GM23248 (cell line): ENCODE data around the gene ARHGEF10L. TPM values are rescaled to one million over a fixed set of nuclear protein-coding genes. Genes with fewer than 3 reads are reported as not detected.

Experiments used
- DNase-seq: peaks from one replicate; pipeline ENCODE4 v3.0.0-alpha.2; 2015
- H2AFZ ChIP-seq: fragments of 200-600 bp; sonication (generic); 2 replicates; pipeline ENCODE4 v1.6.1; 2016; ENCODE audit warnings: antibody characterized with exemption
- H3F3A ChIP-seq: fragments of 200-600 bp; sonication (generic); 2 replicates; pipeline ENCODE4 v1.6.1; 2016; ENCODE audit warnings: mild to moderate bottlenecking, antibody characterized with exemption, mixed run types; ENCODE audit not compliant: insufficient read depth
- H3K27ac ChIP-seq: fragments of 200-600 bp; sonication (generic); 2 replicates; pipeline ENCODE4 v1.5.1; 2016; ENCODE audit warnings: mild to moderate bottlenecking
- H3K27me3 ChIP-seq: fragments of 200-600 bp; sonication (generic); replicated peaks from 2 replicates; pipeline ENCODE4 v1.6.1; 2016; ENCODE audit warnings: mild to moderate bottlenecking; ENCODE audit not compliant: insufficient read depth
- H3K36me3 ChIP-seq: fragments of 200-600 bp; sonication (generic); 2 replicates; pipeline ENCODE4 v1.6.1; 2016; ENCODE audit warnings: low read depth, mild to moderate bottlenecking
- H3K4me1 ChIP-seq: fragments of 200-600 bp; sonication (generic); 2 replicates; pipeline ENCODE4 v1.6.1; 2016; ENCODE audit warnings: mild to moderate bottlenecking; ENCODE audit not compliant: insufficient read depth
- H3K4me2 ChIP-seq: fragments of 200-600 bp; sonication (generic); one replicate; pipeline ENCODE4 v1.6.1; 2016; ENCODE audit warnings: mild to moderate bottlenecking; ENCODE audit not compliant: unreplicated experiment
- H3K4me3 ChIP-seq: fragments of 200-600 bp; sonication (generic); 2 replicates; pipeline ENCODE4 v1.5.1; 2016; ENCODE audit warnings: mild to moderate bottlenecking
- H3K79me2 ChIP-seq: fragments of 200-600 bp; sonication (generic); 2 replicates; pipeline ENCODE4 v1.6.1; 2016; ENCODE audit warnings: mild to moderate bottlenecking; ENCODE audit not compliant: insufficient read depth
- H3K9ac ChIP-seq: fragments of 200-600 bp; sonication (generic); 2 replicates; pipeline ENCODE4 v1.6.1; 2016; ENCODE audit warnings: mild to moderate bottlenecking
- H3K9me2 ChIP-seq: fragments of 200-600 bp; sonication (generic); 2 replicates; pipeline ENCODE4 v1.6.1; 2016; ENCODE audit warnings: mixed run types, mild to moderate bottlenecking, moderate library complexity; ENCODE audit not compliant: insufficient read depth
- H3K9me3 ChIP-seq: fragments of 200-600 bp; sonication (generic); one replicate; pipeline ENCODE4 v1.6.1; 2017; ENCODE audit warnings: low read depth
- H4K20me1 ChIP-seq: fragments of 200-600 bp; sonication (generic); 2 replicates; pipeline ENCODE4 v1.6.0; 2016; ENCODE audit not compliant: insufficient read depth
- EZH2 ChIP-seq: fragments of 200-600 bp; sonication (generic); IDR thresholded peaks from 2 replicates; pipeline ENCODE4 v1.6.1; 2018; ENCODE audit warnings: antibody characterized with exemption, mild to moderate bottlenecking; ENCODE audit not compliant: insufficient read depth, poor library complexity, severe bottlenecking
- EZH2phosphoT487 ChIP-seq: fragments of 200-600 bp; sonication (generic); IDR thresholded peaks from 2 replicates; pipeline ENCODE4 v1.6.1; 2018; ENCODE audit warnings: antibody characterized with exemption, moderate library complexity, mild to moderate bottlenecking, low read depth; ENCODE audit not compliant: insufficient read depth
- WGBS, 2 experiments: methylation state at CpG; one replicate each; pipeline ENCODE4 v1.1.6; 2015 to 2017; ENCODE audit warnings: low lambda C conversion rate in 2 of 2, low coverage in 1 of 2; ENCODE audit errors: missing lambda C conversion rate in 2 of 2; 5-methylcytosine and 5-hydroxymethylcytosine counted together
- in situ Hi-C: fragments of 300-500 bp; cut with MboI; formaldehyde crosslinking; loops from 2 replicates; pipeline ENCODE4 v1.15.0; 2020
- polyA plus RNA-seq: library from polyadenylated mRNA; unstranded; fragments of >200 nt; fragmentation: Nextera tagmentation; extraction: Ambion mirVana; gene quantifications from 2 replicates; pipeline ENCODE4 v1.2.1, GENCODE V29; 2016
- total RNA-seq: library from RNA; depleted of rRNA; stranded (reverse); fragments of >200 nt; shearing (Covaris generic); gene quantifications from 2 replicates; pipeline ENCODE4 v1.2.3, GENCODE V29; 2014

The ARHGEF10L gene
- total and polyA plus RNA-seq, 2 experiments from 2014 or later = 6.0 to 19.3 TPM

- WGBS, 2 experiments = 71 to 73% methylated on average over 13 of the region's 13 CpGs
- Histone ChIP-seq H3K4me1 (no peaks in the 10 kb centered on the region), H3K9me2 (no peaks in the 10 kb centered on the region), H3K4me3 (no peak overlapping the region), H3K4me2 (no peak overlapping the region), H3K79me2 (no peaks in the 10 kb centered on the region), H3K36me3 (no peaks in the 10 kb centered on the region), H2AFZ (no peak overlapping the region), H3K9me3 (no peaks in the 10 kb centered on the region), H3K27ac (no peak overlapping the region), H4K20me1 (no peaks in the 10 kb centered on the region), H3K9ac (no peak overlapping the region), H3K27me3 (no peaks in the 10 kb centered on the region), H3F3A (peaks cover 7% of the 10 kb centered on the region)
- DNase-seq = peak; percentile 33
- TF ChIP-seq EZH2phosphoT487 = no peak
- no peak for TF ChIP-seq EZH2
- in situ Hi-C loops = loop anchor here (25.0 kb wide), 1 partner anchor 914 kb away; no protein-coding TSS in a partner anchor
These were observed 134.0 kb downstream of the ARHGEF10L start for GRCh38 chr1:17673329-17674072.

- Histone ChIP-seq H3K27me3 (no peaks in the 10 kb centered on the region), H3K4me3 (no peak overlapping the region), H4K20me1 (no peaks in the 10 kb centered on the region), H3F3A (peaks cover 7% of the 10 kb centered on the region), H3K9me3 (no peaks in the 10 kb centered on the region), H3K36me3 (no peaks in the 10 kb centered on the region), H3K9me2 (no peaks in the 10 kb centered on the region), H3K79me2 (no peaks in the 10 kb centered on the region), H3K27ac (no peak overlapping the region), H3K4me2 (no peak overlapping the region), H2AFZ (no peak overlapping the region), H3K9ac (no peak overlapping the region), H3K4me1 (no peaks in the 10 kb centered on the region)
- peak; percentile 42 for DNase-seq
- TF ChIP-seq EZH2phosphoT487 (no peak), EZH2 (no peak)
- in situ Hi-C loops = loop anchor here (25.0 kb wide), 1 partner anchor 912 kb away; no protein-coding TSS in a partner anchor
- WGBS, 2 experiments = 79 to 80% methylated on average over 14 of the region's 14 CpGs
These were observed 135.4 kb downstream of the ARHGEF10L start for GRCh38 chr1:17674726-17675500.

- H3F3A ChIP-seq = peaks cover 7% of the 10 kb centered on the region
- in situ Hi-C loops = no loop called here
- H2AFZ ChIP-seq = no peak overlapping the region
- 85% methylated on average over 3 of the region's 3 CpGs; no CpG with 5 or more reads in 1 of the 2 experiments for WGBS, 2 experiments
- H3K4me3 ChIP-seq = no peak overlapping the region
- no peaks in the 10 kb centered on the region for H3K27me3 ChIP-seq
- no peaks in the 10 kb centered on the region for H3K79me2 ChIP-seq
- H3K9ac ChIP-seq = no peak overlapping the region
- no peak overlapping the region for H3K4me2 ChIP-seq
- H3K27ac ChIP-seq = no peak overlapping the region
- H3K9me2 ChIP-seq = no peaks in the 10 kb centered on the region
- no peaks in the 10 kb centered on the region for H3K36me3 ChIP-seq
- DNase-seq = no peak
- no peaks in the 10 kb centered on the region for H3K4me1 ChIP-seq
- no peaks in the 10 kb centered on the region for H3K9me3 ChIP-seq
- TF ChIP-seq EZH2 (no peak), EZH2phosphoT487 (no peak)
- no peaks in the 10 kb centered on the region for H4K20me1 ChIP-seq
These were observed 136.2 kb downstream of the ARHGEF10L start for GRCh38 chr1:17675744-17676143.

GRCh38 chr1:17676387-17677060, 137.0 kb downstream of the ARHGEF10L start:
- Histone ChIP-seq H3F3A (peaks cover 7% of the 10 kb centered on the region), H3K79me2 (no peaks in the 10 kb centered on the region), H3K27me3 (no peaks in the 10 kb centered on the region), H4K20me1 (no peaks in the 10 kb centered on the region), H3K9me2 (no peaks in the 10 kb centered on the region), H3K9ac (no peak overlapping the region), H3K4me2 (no peak overlapping the region), H2AFZ (no peak overlapping the region), H3K4me1 (no peaks in the 10 kb centered on the region), H3K36me3 (no peaks in the 10 kb centered on the region), H3K4me3 (no peak overlapping the region), H3K27ac (no peak overlapping the region), H3K9me3 (no peaks in the 10 kb centered on the region)
- no peak for TF ChIP-seq EZH2phosphoT487
- TF ChIP-seq EZH2 = no peak
- peak; percentile 34 for DNase-seq
- 77 to 80% methylated on average over 11 of the region's 11 CpGs for WGBS, 2 experiments
- in situ Hi-C loops = no loop called here
